Astrocyte (in vitro differentiated cells and primary cell): ENCODE measurements around the gene CIAO2B.

Experiments
- EZH2 ChIP-seq: IDR thresholded peaks from 2 replicates; pipeline ENCODE4 v1.6.1; 2012; ENCODE audit warnings: mild to moderate bottlenecking, low read length, inconsistent platforms; ENCODE audit not compliant: insufficient read depth
- TF ChIP-seq, protein P1 (sequence below): IDR thresholded peaks from 2 replicates; pipeline ENCODE4 v1.5.1; 2011; ENCODE audit warnings: low read depth, mild to moderate bottlenecking, inconsistent platforms, low read length, moderate library complexity; ENCODE audit not compliant: insufficient read depth

GRCh38 chr16:66891360-66891759 is 42.8 kb downstream of the CIAO2B start:
- TF ChIP-seq, protein P1, sequence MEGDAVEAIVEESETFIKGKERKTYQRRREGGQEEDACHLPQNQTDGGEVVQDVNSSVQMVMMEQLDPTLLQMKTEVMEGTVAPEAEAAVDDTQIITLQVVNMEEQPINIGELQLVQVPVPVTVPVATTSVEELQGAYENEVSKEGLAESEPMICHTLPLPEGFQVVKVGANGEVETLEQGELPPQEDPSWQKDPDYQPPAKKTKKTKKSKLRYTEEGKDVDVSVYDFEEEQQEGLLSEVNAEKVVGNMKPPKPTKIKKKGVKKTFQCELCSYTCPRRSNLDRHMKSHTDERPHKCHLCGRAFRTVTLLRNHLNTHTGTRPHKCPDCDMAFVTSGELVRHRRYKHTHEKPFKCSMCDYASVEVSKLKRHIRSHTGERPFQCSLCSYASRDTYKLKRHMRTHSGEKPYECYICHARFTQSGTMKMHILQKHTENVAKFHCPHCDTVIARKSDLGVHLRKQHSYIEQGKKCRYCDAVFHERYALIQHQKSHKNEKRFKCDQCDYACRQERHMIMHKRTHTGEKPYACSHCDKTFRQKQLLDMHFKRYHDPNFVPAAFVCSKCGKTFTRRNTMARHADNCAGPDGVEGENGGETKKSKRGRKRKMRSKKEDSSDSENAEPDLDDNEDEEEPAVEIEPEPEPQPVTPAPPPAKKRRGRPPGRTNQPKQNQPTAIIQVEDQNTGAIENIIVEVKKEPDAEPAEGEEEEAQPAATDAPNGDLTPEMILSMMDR: no peak
- no peak for TF ChIP-seq EZH2
